HG03439 (cell line): ENCODE data around the gene ERC1.
A peak's percentile ranks its signal among the peaks of the same experiment; 100 is the strongest.
"Not testable (repeated sequence)": the region's sequence is repeated elsewhere in the genome, so short reads cannot be mapped to it uniquely, and the experiment has no call there.

Source experiments
- ATAC-seq: cut with Tn5 transposase; IDR thresholded peaks from one replicate; pipeline ENCODE4 v1.9.1; 2021; ENCODE audit warnings: mild to moderate bottlenecking, moderate library complexity; ENCODE audit not compliant: unreplicated experiment

ERC1 gene

DNA sequence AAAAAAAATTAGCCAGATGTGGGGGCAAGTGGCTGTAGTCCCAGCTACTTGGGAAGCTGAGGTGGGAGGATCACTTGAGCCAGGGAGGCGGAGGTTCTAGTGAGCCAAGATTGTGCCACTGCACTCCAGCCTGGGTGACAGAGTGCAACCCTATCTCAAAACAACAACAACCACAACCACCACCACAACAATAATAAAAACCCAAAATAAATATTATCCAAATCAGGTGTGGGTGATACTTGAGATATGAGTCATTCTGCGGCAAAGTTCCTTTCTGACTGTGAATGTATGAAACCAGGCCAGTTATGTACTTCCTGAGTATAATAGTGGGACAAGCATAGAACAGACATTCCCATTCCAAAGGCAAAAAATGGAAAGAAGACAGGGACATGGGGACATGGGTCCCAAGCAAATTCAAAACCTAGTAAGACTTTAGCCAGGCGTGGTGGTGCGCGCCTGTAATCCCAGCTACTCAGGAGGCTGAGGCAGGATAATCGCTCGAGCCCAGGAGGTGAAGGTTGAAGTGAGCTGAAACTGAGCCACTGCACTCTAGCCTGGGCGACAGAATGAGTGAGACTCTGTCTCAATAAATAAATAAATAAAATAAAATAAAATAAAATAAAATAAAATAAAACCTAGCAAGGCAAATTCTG lies 9.7 kb upstream of the ERC1 start:
- peak; percentile 48 for ATAC-seq

DNA sequence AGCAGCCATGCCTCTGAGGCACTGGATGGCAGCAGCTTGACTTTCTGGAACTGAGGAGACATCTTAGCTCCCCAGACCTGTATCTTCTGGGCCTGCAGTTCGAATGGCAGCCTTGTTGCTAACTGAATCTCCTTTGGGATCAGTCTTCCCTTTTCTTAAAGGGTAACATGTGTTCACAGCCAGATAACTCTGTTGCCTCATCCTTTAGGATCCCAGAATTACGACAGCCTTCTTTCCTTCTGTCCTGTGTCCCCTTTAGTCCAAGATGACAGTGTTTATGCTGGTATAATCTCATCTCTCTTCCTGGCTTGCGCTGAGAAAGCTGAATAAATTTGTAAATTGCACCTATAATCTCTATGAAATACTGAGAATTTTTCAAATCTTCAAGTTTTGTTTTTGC lies 9.1 kb upstream of the ERC1 start:
- ATAC-seq: no peak

GRCh38 chr12:988646-989045 lies 2.4 kb upstream of the ERC1 start:
- ATAC-seq: no peak

DNA sequence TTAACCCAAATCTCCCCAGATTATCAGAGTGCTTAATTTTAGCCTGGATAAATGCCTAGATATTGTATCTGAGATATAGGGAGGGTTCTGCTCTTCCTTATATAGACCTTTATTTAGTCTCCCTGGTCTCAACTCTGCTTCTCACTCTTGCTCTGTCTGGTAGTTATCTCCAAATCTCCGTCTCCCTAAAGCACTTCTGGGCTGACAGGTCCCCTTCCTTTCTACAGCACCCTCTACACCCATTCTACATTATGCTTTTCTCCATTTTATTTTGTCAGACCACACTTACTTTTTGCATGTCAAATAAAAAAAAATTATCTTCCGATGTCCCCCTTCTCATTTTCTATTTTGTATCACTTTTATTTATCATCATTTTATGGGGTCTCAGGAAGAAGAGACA lies 2.0 kb upstream of the ERC1 start:
- no peak for ATAC-seq

DNA sequence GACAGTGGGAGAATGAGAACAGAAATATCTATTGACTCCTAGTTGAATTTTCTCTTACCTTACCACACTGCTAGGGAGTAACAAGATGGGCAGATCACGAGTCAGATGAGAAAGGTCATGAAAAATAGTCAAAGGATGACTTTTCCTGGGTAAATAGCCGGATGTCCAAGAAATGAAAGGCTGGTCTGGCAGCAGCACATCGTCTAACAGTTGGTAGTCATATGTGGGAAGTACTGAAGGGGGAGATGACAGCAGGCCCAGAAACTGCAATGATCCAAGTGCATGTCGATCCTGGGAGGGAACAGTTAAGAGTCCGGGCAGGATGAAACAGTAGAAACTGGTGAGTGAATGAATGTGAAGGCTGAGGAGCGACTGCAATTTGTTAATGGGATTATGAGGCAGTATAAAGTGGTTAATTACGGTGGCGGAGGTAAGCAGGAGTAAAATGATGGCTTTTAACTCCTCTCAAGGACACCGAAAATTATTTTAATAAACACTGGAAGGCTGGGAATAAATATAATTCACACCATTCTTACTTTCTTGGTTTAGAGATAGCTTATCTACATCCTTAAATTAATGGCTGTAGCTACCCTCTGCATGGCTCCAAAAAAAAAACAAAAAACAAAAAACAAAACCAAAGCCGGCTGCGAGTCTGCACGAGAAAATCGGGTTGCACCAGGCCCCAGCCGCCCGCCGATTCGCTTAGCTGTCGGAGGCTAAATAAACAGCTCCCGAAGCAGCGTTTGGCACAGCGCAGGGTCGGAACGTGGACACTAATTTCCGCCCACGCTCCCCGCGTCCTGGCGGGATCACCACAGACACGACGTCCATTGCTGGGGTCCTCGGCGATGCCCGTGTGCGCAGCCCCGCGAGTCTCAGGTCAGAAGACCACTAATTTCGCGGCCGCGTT lies 1.0 kb upstream of the ERC1 start:
- peak; percentile 30 for ATAC-seq

DNA sequence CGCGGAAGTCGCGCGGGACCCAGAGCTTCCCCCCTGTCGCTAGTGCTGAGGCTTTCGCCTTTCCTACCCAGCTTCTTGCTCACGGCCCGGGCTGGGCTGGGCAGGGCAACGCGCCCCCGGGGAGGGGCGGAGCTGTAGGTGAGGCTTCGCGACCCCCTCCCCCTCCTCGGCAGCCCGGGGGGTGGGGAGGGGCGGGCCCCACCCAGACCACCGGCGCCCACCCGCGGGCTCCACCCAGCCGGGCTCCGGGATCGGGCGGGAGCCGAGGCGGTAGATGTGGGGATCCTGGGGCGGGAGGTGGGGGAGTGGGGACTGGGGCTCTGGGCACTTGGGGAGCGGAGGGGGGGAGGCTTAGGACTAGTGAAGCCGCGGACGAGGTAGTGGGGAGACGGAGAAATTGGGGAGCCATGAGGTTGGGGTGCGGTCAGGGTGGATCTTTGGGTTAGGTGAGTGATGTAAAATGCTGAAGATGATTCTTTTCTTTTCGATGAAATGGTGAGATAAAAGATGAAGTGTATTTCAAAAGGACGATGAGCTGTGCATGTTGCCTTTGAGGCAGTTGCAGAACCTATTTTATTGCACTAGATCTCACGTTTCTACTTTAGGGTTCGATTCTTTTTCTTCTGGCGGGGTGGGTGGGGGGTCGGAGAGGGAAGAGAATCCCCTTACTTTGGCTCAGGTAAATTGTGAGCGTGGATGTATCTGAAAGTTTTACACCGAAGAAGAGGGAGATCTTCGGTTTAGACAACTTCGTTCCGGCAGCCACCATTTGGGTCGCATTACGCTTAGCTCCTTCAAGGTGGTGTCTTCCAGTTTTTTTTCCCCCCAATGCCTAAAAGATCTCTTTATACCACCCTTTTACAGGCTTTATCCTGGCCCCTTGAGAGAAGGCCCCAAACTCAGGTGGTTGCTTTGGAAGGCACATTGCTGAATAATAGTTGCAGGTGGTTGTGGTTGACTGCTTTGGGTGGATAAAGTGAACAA lies 619 bp downstream of the ERC1 start:
- ATAC-seq: peak; percentile 31

DNA sequence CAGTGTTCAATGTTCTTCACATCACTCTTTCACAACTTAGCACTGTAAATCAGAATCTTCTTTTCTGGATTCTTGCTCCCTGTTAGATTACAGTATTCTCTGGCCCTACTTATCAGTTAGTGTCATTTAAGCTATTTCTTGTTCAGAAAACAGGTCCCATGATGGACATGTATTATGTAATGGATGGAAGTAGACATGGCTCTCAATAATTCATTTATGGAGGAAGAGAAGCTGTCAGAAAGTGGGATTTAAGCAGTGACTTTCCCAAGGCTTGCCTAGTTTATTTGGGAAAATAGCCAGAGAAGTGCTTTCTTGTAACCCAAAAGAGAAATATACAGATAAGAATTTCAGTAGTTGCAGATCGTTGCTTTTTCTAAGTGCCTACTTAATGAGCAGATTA lies 1.6 kb downstream of the ERC1 start:
- ATAC-seq: no peak

- ATAC-seq: no peak
These were observed 5.9 kb downstream of the ERC1 start for GRCh38 chr12:996881-997280.

- ATAC-seq: peak; percentile 20
These were observed 6.5 kb downstream of the ERC1 start for GRCh38 chr12:997505-997904.

- peak; percentile 64 for ATAC-seq
These were observed 7.2 kb downstream of the ERC1 start for GRCh38 chr12:998020-998874.

GRCh38 chr12:999736-1000135 lies 8.7 kb downstream of the ERC1 start:
- ATAC-seq: not testable (repeated sequence)

GRCh38 chr12:1001507-1001906 lies 10.5 kb downstream of the ERC1 start:
- no peak for ATAC-seq

- no peak for ATAC-seq
These were observed 12.7 kb downstream of the ERC1 start for GRCh38 chr12:1003600-1004271.

DNA sequence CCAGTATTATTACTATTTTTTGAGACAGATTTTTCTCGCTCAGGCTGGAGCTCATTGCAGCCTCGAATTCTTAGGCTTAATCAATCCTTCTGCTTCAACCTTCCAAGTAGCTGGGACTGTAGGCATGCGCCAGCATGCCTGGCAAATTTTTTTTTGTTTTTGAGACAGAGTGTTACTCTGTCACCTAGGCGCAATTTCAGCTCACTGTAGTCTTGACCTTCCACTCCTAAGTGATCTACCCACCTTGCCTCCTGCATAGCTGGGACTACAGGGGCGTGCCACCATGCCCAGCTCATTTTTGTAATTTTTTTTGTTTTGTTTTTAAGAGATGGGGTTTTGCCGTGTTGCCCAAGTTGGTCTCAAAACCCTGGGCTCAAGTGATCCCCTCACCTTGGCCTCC lies 15.2 kb downstream of the ERC1 start:
- ATAC-seq: no peak

DNA sequence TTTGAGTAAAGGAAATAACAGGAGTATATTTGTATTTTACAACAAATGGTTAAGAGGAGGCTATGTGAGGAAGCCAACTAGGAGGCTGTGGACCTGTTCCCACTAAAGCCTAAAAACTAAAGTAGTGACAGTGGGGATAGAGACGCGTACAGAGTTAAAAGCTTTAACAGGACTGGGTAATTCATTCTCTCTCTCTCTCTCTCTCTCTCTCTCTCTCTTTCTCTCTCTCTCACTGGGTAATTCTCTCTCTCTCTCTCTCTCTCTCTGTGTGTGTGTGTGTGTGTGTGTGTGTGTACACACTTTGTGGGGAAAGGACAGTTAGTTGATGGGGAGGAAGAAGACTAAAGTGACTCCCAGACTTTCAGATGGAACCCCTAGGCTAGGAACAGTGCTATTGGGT lies 16.3 kb downstream of the ERC1 start:
- no peak for ATAC-seq

- ATAC-seq: no peak
These were observed 17.0 kb downstream of the ERC1 start for GRCh38 chr12:1007994-1008393.

DNA sequence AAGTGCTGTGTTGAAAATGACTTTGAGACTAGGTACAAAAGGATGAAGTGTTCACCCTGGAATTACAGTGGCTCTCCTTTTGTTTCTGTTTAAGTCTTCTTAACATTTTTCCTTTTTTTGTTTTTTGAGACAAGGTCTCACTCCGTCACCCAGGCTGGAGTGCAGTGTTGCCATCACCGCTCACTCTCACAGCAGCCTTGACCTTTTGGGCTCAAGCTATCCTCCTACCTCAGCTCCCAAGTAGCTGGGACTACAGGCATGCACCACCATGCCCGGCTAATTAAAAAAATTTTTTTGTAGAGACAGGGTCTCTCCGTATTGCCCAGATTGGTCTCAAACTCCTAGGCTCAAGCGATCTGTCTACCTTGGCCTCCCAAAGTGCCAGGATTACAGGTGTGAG lies 20.1 kb downstream of the ERC1 start:
- no peak for ATAC-seq

GRCh38 chr12:1013618-1014489 lies 22.8 kb downstream of the ERC1 start:
- ATAC-seq: no peak

- no peak for ATAC-seq
These were observed 28.3 kb downstream of the ERC1 start for GRCh38 chr12:1019283-1019682.
